HG02763 (cell line): ENCODE measurements around the gene PRIM1.
"Not testable (repeated sequence)": the region's sequence is repeated elsewhere in the genome, so short reads cannot be mapped to it uniquely, and the experiment has no call there.

Experiments used
- ATAC-seq: cut with Tn5 transposase; IDR thresholded peaks from one replicate; pipeline ENCODE4 v1.9.1; 2021; ENCODE audit warnings: mild to moderate bottlenecking, moderate library complexity; ENCODE audit not compliant: unreplicated experiment

PRIM1 gene

GRCh38 chr12:56761812-56762211, 9.7 kb upstream of the PRIM1 start:
- ATAC-seq: no peak

GRCh38 chr12:56760460-56760859, 8.3 kb upstream of the PRIM1 start:
- ATAC-seq: no peak

- ATAC-seq: no peak
Measured at GRCh38 chr12:56759263-56759908, 7.3 kb upstream of the PRIM1 start.

DNA sequence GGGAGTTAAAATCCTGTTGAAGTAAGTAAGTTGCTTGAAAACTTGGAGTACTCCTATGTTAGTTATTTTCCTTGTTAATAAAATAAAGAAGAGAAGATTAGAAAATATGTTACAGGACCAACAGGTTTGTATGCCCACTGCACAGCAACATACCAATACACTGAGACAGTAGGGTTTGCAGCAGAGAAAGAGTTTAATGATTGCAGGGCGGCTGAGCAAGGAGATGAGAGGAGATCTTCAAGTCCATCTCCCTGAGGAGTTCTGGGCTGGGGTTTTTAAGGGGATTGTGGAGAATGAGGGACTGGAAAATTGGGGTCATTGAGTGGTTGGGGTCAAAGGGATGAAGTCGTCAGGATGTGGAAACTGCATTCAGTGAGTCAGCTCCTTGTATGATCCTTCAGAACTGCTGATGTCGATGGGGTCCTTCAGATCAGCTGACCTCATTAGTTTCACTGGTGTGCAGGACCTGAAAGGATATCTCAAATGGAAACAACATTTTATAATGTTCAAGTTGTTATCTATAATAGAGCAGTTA, 6.7 kb upstream of the PRIM1 start:
- no peak for ATAC-seq

- not testable (repeated sequence) for ATAC-seq
Measured at GRCh38 chr12:56757971-56758370, 5.8 kb upstream of the PRIM1 start.

- ATAC-seq: no peak
Measured at GRCh38 chr12:56753566-56753965, 1.4 kb upstream of the PRIM1 start.

DNA sequence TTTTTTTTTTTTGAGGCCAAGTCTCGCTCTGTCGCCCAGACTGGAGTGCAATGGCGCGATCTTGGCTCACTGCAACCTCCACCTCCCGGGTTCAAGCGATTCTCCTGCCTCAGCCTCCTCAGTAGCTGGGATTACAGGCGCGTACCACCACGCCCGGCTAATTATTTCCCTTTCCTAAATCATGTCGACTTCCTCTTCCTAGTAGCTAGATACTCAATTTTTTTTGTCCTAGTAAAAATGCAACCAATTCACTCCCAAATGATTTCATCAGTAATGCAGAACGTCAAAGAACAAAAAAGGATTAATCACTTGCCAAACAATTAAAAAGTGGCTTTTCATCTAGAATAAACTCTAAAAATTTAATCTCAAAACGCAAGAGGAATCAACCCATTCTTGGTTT, 1.5 kb downstream of the PRIM1 start:
- ATAC-seq: not testable (repeated sequence)

DNA sequence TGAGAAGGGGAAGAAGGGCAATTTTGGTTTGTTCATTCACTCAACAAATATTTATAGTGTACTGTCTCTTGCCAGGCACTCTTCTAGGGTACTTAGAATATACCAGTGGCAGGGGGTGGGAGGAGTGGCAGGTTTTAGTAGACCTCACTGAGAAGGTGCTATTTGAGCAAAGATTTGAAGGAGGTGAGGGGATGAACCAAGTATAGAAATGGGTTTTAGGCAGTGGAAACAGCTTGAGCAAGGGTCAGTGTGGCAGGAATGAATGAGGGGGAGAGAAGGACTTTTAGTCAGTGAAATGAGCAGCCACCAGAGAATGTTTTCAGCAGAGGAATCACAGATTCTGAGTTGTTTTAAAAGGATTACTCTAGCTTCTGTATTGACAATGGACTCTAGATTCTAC, 2.3 kb downstream of the PRIM1 start:
- ATAC-seq: no peak

GRCh38 chr12:56749359-56749758, 2.8 kb downstream of the PRIM1 start:
- ATAC-seq: no peak

GRCh38 chr12:56728139-56728861, 23.8 kb downstream of the PRIM1 start:
- no peak for ATAC-seq

DNA sequence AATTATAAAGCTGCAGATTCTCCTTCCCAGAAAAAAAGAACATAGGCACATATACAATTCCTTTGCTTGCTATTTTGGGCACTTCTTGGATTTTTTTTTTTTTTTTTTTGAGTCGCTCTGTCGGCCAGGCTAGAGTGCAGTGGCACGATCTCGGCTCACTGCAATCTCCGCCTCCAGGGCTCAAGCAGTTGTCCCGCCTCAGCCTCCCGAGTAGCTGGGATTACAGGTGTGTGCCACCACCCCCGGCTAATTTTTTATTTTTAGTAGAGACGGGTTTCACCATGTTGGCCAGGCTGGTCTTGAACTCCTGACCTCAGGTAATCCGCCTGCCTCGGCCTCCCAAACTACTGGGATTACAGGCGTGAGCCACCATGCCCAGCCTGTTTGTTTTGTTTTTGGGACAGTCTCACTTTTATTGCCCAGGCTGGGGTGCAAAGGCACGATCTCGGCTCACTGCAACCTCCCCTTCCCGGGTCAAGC, 25.9 kb downstream of the PRIM1 start:
- not testable (repeated sequence) for ATAC-seq

GRCh38 chr12:56725723-56726102, 26.4 kb downstream of the PRIM1 start:
- no peak for ATAC-seq

DNA sequence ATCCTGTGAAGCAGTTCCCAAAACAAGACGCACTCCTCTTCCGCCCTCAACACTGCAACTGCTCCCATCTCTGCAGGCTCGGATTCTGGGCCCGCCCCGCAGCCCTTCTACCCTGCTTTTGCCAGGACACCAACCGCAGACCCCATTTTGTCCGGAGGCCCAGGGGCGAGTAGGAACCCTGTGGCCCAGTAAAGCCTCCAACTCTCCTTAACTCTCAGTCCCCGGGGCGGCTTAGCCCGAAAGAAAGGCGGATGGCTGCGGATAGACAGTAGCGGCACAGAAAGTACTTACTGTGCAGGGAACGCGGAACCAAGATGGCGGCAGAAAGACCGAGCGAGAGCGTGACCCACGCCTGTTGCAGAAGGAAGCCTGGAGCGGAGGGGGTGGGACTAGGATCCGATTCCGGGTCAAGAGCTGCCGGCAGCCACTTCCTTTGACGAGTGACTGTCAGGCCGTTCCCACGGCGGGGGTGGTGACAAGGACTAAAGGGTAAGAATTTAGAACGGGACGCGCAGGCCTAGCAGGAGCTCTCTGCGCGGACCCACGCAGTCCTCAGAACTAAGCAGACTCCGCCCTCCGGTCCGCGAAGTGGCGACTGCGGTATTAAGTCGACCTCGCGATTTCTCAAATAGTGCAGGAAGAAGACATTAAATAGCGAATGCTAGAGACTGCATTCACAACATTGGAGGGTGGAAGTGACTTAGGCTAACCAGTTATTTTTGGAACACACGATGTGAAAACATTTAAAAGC, 27.0 kb downstream of the PRIM1 start, which contains the start of gene NACA:
Gene NACA (minus strand): TSS at position 328 of the 751 bp plus-strand sequence. CDS start 778 bp downstream, outside the sequence.
- peak; percentile 94 for ATAC-seq

DNA sequence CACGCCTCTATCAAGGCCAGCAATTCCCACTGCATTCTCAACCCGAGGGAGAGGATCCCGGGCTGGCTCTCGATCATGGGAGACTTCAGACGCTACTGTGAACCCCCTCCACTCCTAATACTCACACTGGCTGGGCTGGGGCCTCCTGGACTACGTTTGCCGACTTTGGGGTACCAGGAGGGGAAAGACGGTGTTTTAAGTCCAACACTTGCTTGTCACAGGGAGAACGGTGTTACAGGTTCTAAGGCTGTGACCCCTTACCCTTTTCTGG, 27.5 kb downstream of the PRIM1 start:
- ATAC-seq: no peak

DNA sequence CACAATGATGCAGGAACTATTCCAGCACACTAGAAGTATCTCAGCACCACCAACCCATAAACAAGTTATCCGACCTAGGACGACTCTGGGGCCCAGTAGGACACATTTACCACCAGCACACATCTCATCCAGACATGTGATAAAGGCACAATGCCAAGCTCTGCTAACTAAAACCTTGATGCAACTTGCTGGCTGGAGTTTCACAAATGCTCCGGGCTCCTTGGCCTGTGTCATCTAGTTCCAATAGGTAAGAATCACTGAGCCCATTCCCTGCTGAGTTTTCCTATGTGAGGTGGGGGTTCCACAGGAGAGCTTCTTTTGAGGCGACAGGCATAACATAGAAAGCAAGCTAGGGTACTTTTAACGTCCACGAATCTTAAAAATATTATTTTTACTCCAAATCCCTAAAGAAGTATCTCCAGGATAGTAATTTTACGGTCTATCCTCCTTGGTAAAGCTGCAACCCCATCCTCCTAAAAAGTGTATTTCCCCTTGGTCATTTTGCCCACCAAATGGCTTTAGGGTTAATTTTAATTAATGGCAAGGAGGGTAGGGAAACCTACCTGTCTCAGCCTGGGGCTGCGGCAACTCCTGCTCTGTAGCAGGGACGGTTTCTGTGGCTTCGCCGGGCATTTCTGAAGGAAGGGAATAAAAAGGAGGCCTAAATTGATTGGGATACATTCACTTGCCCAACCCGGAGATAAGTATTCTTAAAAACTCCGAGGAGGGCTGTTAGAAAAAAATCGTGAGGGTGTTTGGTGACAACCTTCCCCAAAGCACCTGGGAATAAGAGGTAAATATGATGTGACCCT, 28.0 kb downstream of the PRIM1 start:
- ATAC-seq: no peak

DNA sequence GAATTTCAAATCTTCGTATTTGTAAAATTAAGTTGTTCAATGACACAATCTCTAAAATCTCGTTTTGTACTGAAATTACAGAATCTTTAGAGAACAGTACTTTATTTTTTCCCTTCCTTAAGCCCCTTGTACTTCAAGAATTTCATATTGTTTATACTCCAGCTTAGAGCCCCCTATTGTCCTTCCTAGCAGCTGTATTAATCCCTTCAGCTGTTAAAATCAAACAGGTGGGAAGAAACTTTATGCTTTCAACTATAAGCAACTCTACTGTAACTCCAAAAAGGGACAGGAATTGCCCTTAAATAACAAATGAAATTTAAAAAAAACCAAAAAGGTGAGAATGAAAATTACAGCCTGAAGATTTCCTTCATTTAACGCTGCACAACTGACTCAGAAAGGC, 28.8 kb downstream of the PRIM1 start:
- no peak for ATAC-seq

DNA sequence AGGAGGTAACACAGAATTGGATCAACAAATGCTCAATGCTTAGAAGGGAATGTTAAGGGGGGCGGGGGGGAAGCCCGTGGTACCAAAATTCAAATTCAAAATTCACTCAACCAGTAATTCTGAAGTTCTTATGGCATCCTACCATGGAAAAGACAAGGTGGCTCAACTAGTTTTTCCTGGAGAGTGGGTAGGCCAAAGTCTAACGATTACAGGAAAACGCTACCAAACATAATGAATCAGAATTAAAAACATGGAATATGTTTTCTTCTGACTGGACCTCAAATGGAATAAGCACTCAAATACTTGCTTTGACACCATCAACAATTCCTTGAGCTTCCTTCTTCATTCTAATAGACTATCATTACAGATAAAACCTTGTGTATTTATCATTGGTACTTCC, 29.3 kb downstream of the PRIM1 start:
- no peak for ATAC-seq

GRCh38 chr12:56721721-56722120, 30.4 kb downstream of the PRIM1 start:
- no peak for ATAC-seq

- no peak for ATAC-seq
Measured at GRCh38 chr12:56721216-56721615, 30.9 kb downstream of the PRIM1 start.

DNA sequence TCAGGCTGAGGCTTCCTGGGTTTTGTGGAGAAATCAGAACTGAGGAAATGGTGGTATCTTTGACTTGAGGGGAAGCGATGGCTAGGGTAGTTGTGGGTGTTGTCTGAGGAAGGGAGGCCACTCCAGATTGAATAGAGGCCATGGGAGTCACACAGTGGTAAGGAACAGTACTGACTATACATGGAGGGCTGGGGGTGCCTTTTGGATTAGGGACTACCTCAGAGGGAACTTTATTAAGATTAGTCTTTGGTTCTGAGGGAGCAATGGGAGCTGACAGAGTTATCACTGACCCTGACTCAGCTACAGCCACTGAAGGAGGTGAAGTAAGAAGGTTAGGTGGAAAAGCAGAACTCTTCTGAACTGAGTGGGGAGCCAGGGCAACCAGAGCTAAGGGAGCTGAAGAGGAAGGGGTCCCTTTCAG, 31.4 kb downstream of the PRIM1 start:
- ATAC-seq: no peak

DNA sequence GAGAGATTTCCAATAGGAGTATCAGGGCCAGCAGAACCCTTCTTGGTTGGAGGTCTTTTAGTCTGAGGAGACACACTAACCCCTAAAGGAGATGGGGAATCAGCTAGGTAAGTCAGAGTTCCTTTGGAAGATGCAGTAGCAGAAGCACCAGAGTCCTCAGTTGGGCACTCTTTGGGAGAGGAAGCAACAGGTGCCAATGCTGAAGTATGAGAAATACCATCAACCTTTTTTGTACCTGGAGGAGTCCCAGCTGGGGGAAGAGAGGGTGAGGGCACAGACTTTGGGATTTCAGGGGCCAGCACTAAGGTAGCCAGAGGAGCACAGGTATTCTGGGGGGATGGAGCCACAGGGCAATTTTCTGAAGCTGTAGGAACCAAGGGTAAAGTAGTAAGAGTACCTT, 33.1 kb downstream of the PRIM1 start:
- no peak for ATAC-seq
